Osteocyte (in vitro differentiated cells): ENCODE results near the gene CNOT6. TPM values are rescaled to one million over a fixed set of nuclear protein-coding genes. Genes with fewer than 3 reads are reported as not detected.
A peak's percentile ranks its signal among the peaks of the same experiment; 100 is the strongest.

Source experiments
- DNase-seq: peaks from one replicate; pipeline ENCODE4 v3.0.0; 2021; ENCODE audit warnings: mixed read lengths; ENCODE audit not compliant: unreplicated experiment; ENCODE audit errors: extremely low spot score
- H3K27ac Mint-ChIP-seq: one replicate; pipeline ENCODE4 v1.8.0; 2021; ENCODE audit warnings: mild to moderate bottlenecking, mixed read lengths; ENCODE audit not compliant: unreplicated experiment
- H3K27me3 Mint-ChIP-seq: one replicate; pipeline ENCODE4 v1.8.0; 2021; ENCODE audit warnings: mixed read lengths; ENCODE audit not compliant: unreplicated experiment
- H3K36me3 Mint-ChIP-seq: one replicate; pipeline ENCODE4 v1.8.0; 2021; ENCODE audit warnings: mixed read lengths; ENCODE audit not compliant: unreplicated experiment
- H3K4me1 Mint-ChIP-seq: one replicate; pipeline ENCODE4 v1.8.0; 2021; ENCODE audit warnings: mixed read lengths; ENCODE audit not compliant: unreplicated experiment
- H3K4me3 Mint-ChIP-seq: one replicate; pipeline ENCODE4 v1.8.0; 2021; ENCODE audit warnings: mild to moderate bottlenecking, moderate library complexity, mixed read lengths; ENCODE audit not compliant: unreplicated experiment
- H3K9me3 Mint-ChIP-seq: one replicate; pipeline ENCODE4 v1.8.0; 2021; ENCODE audit warnings: mixed read lengths; ENCODE audit not compliant: unreplicated experiment
- CTCF ChIP-seq: fragments of 200-600 bp; sonication (generic); IDR thresholded peaks from 2 replicates; pipeline ENCODE4 v1.5.0; 2021; ENCODE audit warnings: antibody characterized with exemption, mild to moderate bottlenecking, moderate library complexity
- total RNA-seq: library from RNA; stranded (reverse); gene quantifications from 2 replicates; pipeline ENCODE4 v1.2.1, GENCODE V29; 2021

The CNOT6 gene
- total RNA-seq, 1 donor from 2014 or later: 33.5 TPM

DNA sequence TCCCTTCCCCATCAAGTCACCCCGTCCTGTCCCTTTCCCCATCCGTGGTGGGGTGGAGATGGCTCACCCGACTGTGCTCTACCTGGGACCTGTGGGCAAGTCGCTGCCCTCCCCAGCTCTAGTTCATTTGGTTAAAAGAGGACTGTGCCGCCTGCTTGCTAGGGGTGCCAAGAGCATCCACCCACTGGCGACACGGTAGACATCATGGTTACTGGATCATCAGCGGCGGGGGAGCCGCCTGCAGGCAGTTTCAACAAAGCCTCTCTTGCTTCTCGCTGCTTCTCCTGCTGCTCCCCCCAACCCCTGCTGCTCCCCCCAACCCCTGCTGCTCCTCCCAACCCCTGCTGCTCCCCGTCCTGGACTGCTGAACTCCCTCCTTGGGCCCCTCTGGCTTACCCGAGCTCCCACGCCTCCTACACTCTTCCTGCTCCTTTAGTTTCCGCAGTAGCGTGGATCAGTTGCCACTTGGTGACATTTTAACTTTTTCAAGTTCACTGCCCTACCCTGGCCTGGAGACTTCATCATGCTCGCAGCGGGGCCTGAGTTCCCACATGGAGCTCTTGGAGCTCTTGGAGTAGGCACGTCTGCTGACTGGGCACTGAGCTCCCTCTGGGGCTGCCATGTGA, 119.1 kb downstream of the CNOT6 start:
- no peak overlapping the region for H3K4me3 Mint-ChIP-seq
- no peak overlapping the region for H3K27ac Mint-ChIP-seq
- peaks cover under 1% of the 10 kb centered on the region for H3K4me1 Mint-ChIP-seq
- no peak for DNase-seq
- H3K36me3 Mint-ChIP-seq: no peaks in the 10 kb centered on the region
- H3K9me3 Mint-ChIP-seq: no peaks in the 10 kb centered on the region
- peaks cover under 1% of the 10 kb centered on the region for H3K27me3 Mint-ChIP-seq
- no peak for TF ChIP-seq CTCF

- no peak for DNase-seq
- no peak for TF ChIP-seq CTCF
- no peaks in the 10 kb centered on the region for H3K9me3 Mint-ChIP-seq
- H3K27ac Mint-ChIP-seq: no peak overlapping the region
- H3K27me3 Mint-ChIP-seq: peaks cover 3% of the 10 kb centered on the region
- H3K4me3 Mint-ChIP-seq: no peak overlapping the region
- peaks cover 4% of the 10 kb centered on the region for H3K4me1 Mint-ChIP-seq
- no peaks in the 10 kb centered on the region for H3K36me3 Mint-ChIP-seq
Measured at GRCh38 chr5:180613814-180614188, 119.6 kb downstream of the CNOT6 start.

DNA sequence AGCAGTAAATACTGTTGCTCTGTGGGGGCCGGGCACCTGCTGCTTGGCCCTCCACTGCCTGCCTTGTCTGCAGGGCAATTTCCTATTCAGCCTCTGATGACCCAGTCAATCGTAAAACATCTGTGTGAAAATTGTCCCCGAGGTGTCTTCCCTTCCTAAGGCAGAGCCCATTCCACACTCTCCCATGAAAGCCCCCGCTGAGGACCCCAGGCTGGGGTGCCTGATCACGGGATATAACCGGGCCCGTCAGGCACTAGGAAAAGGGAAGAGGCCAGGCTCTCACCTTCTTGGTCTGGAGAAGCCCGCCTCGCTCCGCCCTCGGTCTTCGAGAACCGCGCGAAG, 124.3 kb downstream of the CNOT6 start:
- no peaks in the 10 kb centered on the region for H3K36me3 Mint-ChIP-seq
- H3K4me3 Mint-ChIP-seq: peak overlapping the region; percentile 56
- H3K27me3 Mint-ChIP-seq: peaks cover 3% of the 10 kb centered on the region
- no peaks in the 10 kb centered on the region for H3K9me3 Mint-ChIP-seq
- no peak overlapping the region for H3K27ac Mint-ChIP-seq
- TF ChIP-seq CTCF: no peak
- DNase-seq: no peak
- peaks cover 4% of the 10 kb centered on the region for H3K4me1 Mint-ChIP-seq

DNA sequence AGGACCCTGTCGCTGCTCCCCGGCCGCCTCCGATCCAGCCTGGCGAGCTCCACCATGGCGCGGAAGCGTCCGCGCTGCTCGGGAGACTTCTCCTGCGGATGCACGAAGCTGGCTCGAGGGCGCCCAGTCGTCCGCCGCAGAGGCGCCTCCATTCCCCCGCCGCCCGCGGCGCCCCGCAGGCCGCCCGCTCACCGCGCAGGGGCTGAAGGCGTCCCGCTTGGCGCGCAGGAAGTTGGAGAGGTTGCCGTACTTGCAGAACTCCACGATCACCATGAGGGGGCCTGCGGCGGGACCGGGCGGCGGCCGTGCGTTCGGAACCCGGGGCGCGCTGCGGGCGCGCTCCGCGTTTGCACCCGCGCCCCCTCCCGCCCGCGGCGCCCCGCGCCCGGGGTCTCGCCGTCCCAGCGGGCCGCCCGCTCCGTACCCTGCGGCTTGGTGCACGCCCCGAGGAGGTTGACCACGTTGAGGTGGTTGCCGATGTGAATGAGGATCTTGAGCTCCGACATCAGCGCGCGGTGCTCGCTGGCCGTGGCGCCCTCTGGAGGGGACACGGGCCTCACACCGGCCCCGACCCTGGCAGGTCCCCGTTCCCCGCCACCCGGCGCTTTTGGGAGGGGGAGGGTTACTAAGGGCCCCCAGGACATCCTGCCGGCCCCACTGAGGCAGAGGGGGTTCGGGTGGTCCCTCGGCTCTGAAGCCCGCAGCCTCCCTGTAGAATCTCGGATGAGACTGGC, 124.8 kb downstream of the CNOT6 start:
- H3K36me3 Mint-ChIP-seq: no peaks in the 10 kb centered on the region
- TF ChIP-seq CTCF: peak; percentile 58
- peaks cover 4% of the 10 kb centered on the region for H3K4me1 Mint-ChIP-seq
- H3K27ac Mint-ChIP-seq: no peak overlapping the region
- H3K9me3 Mint-ChIP-seq: no peaks in the 10 kb centered on the region
- H3K27me3 Mint-ChIP-seq: peaks cover 3% of the 10 kb centered on the region
- H3K4me3 Mint-ChIP-seq: peak overlapping the region; percentile 69
- DNase-seq: no peak

GRCh38 chr5:180619563-180619915, 125.4 kb downstream of the CNOT6 start:
- H3K9me3 Mint-ChIP-seq: no peaks in the 10 kb centered on the region
- H3K27ac Mint-ChIP-seq: no peak overlapping the region
- peak overlapping the region; percentile 57 for H3K4me3 Mint-ChIP-seq
- no peaks in the 10 kb centered on the region for H3K36me3 Mint-ChIP-seq
- H3K27me3 Mint-ChIP-seq: peaks cover 3% of the 10 kb centered on the region
- no peak for TF ChIP-seq CTCF
- H3K4me1 Mint-ChIP-seq: peaks cover 5% of the 10 kb centered on the region
- DNase-seq: no peak
